ENCODE measurements around the gene LDOC1. TPM values are rescaled to one million over a fixed set of nuclear protein-coding genes. Genes with fewer than 3 reads are reported as not detected.
"Not testable (repeated sequence)": the region's sequence is repeated elsewhere in the genome, so short reads cannot be mapped to it uniquely, and the experiment has no call there.

LDOC1 gene
- total RNA-seq, 4 donors from 2014 or later = 5.2 to 9.8 (median 7.1) TPM

GRCh38 chrX:141183000-141183399 lies 6.1 kb upstream of the LDOC1 start:
- no peak for TF ChIP-seq CTCF (IDR thresholded peaks at IDR 0.05)
- ATAC-seq (ENCODE audit: low FRiP score) = no peak
- DNase-seq (ENCODE audit: low spot score) = no peak

DNA sequence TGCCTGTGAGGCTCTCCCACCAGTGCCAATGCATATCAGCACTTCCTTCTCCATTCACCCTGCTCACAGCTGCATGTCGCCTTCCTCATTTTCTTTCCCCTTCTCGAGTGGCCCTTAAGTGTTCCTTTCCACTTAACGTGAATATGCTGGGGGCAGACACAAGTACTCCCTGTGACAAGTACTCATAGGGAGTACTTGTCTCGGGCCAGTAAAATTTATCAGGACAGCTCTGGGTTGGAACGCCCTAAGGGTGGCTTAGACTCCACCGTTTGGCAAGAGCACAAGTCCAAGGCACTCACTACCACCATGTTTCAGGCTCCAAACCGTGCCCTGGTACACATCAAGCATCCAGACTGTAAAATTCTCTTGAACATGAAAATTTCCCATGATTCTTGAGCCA lies 3.9 kb upstream of the LDOC1 start:
- no peak for DNase-seq (ENCODE audit: low spot score)
- no peak for ATAC-seq (ENCODE audit: low FRiP score)
- TF ChIP-seq CTCF (IDR thresholded peaks at IDR 0.05) = no peak

GRCh38 chrX:141175786-141176185 lies 1.1 kb downstream of the LDOC1 start:
- ATAC-seq (ENCODE audit: low FRiP score) (no peak), DNase-seq (ENCODE audit: low spot score) (no peak)
- no peak for TF ChIP-seq CTCF (IDR thresholded peaks at IDR 0.05)

GRCh38 chrX:141164406-141164805 lies 12.5 kb downstream of the LDOC1 start:
- TF ChIP-seq CTCF (IDR thresholded peaks at IDR 0.05) = no peak
- ATAC-seq (ENCODE audit: low FRiP score) = no peak
- no peak for DNase-seq (ENCODE audit: low spot score)

GRCh38 chrX:141158084-141158483 lies 18.8 kb downstream of the LDOC1 start:
- DNase-seq (ENCODE audit: low spot score) (no peak), ATAC-seq (ENCODE audit: low FRiP score) (no peak)
- no peak for TF ChIP-seq CTCF (IDR thresholded peaks at IDR 0.05)

- not testable (repeated sequence) for DNase-seq (ENCODE audit: low spot score); ATAC-seq (ENCODE audit: low FRiP score)
Measured at GRCh38 chrX:141155231-141155630, 21.7 kb downstream of the LDOC1 start.

- DNase-seq (ENCODE audit: low spot score) (no peak), ATAC-seq (ENCODE audit: low FRiP score) (no peak)
- no peak for TF ChIP-seq CTCF (IDR thresholded peaks at IDR 0.05)
Measured at GRCh38 chrX:141142946-141143345, 34.0 kb downstream of the LDOC1 start.

GRCh38 chrX:141133272-141133671 lies 43.7 kb downstream of the LDOC1 start:
- ATAC-seq (ENCODE audit: low FRiP score) = no peak
- TF ChIP-seq CTCF (IDR thresholded peaks at IDR 0.05) = no peak
- no peak for DNase-seq (ENCODE audit: low spot score)
